NOMO-1 treated with dmso at 0.1 percent for 144 hours (cell line): ENCODE measurements around the gene SECISBP2.
"Not testable (repeated sequence)": the region's sequence is repeated elsewhere in the genome, so short reads cannot be mapped to it uniquely, and the experiment has no call there.

Experiments
- DNase-seq: peaks from one replicate; lab custom pipeline; 2025; ENCODE audit not compliant: unreplicated experiment; lab: John Stamatoyannopoulos, UW

Gene SECISBP2

DNA sequence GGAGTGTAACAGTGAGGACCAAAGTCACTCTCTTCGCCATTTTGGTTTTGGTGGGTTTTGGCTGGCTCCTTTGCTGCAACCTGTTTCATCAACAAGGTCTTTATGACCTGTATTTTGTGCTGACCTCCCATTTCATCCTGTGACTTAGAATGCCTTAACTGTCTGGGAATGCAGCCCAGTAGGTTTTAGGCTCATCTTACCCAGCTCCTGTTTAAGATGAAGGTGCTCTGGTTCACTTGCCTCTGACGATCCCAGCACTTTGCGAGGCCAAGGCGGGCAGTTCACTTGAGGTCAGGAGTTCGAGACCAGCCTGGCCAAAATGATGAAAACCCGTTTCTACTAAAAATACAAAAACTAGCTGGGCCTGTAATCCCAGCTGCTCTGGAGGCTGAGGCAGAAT lies 9.1 kb upstream of the SECISBP2 start:
- no peak for DNase-seq

DNA sequence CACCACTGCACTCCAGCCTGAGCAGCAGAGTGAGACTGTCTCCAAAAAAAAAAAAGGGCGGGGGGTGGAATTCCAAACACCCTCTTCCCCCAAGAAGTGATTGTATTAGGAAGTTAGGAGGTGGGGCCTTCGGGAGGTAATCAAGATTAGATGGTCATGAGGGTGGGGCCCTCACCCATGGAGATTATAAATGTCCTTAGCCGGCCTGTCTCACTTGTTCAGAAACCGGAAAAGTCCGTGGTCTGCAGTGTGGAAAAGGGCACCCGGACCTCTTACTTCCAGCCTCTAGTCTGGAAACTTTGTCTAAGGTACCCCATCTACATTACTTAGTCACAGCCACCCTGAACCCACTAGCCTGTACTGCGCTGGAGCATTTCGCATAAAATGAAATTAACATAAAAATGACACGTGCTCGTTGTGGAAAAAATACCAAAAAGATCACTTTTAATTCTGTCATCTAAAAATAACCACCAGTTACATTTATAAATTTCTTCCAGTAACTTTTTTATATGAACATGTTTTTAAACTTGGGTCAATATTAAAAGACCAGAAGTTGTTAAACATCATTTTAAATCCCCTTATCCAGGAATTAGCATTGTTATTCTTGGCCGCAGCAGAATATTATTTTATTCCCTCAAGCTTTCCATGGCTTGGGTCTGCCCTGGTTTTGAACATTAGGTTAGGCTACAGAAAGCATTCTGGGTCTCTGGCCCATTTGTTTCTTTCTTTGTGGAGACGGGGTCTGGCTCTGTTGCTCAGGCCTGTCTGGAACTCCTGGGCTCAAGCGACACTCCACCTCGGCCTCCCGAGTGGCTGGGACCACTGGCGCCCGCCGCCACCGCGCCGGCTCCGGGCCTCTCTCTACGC lies 8.5 kb upstream of the SECISBP2 start:
- DNase-seq = no peak

DNA sequence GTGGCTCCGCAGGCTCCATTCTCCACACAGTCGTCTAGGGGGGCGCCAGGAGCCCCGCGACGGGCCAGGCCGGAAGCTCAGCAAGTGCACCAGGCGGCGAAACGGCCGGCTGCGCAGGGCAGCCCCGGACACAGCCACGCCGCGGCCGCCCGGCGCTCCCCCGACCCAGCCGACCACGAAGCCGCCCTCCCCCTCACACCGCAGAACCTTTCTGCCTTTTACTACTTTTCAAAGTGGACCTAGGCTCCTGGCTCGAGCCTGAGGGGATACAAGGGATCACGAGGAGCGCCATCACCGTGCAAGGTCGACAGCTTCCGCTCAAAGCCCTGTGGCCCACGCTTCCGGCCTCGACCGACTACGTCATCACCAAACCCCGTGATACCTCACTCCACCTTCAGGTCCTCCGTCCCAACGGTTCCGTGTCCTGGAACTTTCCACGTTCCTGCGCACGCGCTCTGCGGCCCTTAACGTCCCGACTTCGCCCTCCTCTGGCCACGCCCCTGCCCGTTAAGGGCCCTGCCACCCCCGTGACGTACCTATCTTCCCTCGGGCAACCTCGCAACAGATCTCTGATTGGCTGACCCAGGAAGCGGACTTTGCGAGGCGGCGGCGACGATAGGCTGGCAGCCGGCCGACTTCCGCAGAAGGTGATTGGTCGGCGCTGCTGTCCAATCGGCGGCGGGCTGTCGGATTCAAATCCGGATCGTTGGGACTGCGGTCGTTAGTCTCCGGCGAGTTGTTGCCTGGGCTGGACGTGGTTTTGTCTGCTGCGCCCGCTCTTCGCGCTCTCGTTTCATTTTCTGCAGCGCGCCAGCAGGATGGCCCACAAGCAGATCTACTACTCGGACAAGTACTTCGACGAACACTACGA lies 7.6 kb upstream of the SECISBP2 start, which contains the start of gene CKS2:
Gene CKS2 (plus strand): TSS at position 721 of the 871 bp plus-strand sequence. CDS start 98 bp downstream, at position 819.
- peak; percentile 91 for DNase-seq

DNA sequence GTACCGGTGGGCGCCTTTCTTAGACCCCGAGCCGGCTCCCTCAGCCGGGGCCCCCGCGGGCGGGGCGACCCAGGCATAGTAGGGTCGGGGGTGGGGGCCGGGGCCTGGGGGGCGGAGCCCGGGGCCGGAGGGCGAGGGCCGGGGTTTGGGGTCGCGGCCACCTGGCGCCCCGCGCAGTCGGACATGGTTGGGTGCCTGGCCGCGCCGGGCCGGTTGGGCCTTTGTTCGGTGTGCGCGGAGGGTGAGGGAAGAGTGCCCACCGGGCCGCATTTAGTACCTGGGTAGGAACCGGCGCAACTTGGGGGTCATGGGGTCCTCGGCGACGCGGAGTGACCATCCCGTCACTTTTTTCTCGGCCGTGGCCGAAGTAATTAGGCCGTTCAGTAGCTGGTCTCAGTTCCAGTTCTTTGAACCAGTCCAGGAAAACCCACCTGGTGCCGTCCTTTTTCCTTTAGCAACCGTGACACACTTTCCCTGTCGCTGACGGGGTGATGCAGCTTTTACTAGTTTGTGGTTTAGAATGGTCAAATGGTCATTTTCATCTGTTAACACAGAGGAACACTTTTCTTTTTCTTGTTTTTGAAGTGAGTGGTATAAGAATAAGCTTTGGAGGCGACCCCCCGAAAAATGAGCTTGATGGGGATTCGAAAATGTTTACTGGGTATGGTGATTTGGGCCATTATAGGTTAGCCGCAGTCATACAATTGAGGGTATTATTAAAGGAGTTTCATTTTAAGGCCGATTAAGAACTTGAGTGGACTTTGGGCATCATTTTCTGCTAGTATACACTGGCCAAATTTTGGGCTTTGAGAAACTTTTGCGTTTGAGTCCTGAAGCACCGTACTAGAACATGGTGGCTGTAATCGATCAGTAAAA lies 6.7 kb upstream of the SECISBP2 start:
- DNase-seq = no peak

DNA sequence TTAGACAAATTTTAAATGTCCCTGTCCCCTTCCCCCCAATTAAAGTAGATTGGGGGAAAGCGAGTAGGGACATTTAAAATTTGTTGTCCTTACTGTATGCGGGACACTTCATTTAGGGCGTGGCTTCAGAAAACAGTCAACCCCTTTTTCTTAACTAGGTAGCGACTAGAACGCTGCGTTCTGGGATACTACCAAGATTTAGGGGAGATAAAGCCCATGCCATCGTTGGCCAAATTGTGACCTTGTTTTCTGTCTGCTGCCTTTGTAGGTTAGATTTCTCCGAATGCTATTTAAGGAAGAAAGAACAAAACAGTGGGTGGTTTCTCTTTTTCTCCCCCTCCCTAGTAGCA lies 6.1 kb upstream of the SECISBP2 start:
- no peak for DNase-seq

DNA sequence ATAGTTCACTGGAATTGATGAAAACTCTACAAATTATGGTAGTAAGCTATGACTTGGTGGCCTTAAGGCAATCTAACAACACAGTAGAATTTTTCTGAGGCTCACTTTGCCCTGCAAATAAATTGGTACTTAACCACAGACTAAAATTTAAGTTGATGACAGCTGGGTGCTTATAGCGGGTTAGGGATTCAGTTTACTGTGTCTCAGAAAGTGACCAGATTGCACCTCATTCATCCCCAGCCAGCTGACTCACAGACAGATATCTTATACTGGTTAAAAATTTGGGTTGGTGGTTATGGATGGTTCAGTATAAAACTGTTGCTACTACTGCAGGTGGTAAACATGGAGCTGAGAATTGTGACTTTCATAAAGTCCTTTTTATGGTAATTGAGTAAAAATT lies 4.5 kb upstream of the SECISBP2 start:
- DNase-seq = no peak

DNA sequence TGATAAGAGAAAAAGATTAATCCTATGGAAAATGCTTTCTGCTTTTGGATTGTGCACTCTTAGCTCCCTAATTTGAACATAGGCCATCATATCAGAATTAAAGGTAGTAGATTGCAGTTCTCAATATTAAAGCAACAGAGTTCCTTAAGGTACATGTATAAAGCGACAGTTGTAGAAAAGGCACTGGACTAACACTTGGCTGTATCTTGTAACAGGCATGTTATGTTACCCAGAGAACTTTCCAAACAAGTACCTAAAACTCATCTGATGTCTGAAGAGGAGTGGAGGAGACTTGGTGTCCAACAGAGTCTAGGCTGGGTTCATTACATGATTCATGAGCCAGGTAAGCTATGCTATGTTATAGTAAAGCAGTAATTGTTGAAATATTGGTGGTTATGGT lies 3.3 kb upstream of the SECISBP2 start:
- DNase-seq = no peak

DNA sequence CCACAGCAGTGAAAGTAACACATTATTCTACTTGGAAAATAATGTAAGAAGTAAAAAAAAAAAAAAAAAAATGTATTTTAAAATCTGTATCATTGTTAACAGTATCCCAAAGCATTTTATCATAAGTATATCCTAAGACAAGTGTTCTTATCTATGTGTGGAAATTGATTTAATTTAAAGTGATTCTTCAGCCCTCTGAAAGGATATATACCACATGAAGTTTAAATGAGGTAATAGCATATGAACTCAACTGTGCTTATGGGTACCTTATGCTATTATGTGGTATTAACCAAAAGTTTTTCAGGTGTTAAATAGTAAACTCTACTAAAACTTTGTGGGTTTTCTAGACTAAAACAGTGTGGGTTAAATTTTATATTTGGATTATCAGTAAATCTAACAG lies 2.8 kb upstream of the SECISBP2 start:
- DNase-seq = no peak

DNA sequence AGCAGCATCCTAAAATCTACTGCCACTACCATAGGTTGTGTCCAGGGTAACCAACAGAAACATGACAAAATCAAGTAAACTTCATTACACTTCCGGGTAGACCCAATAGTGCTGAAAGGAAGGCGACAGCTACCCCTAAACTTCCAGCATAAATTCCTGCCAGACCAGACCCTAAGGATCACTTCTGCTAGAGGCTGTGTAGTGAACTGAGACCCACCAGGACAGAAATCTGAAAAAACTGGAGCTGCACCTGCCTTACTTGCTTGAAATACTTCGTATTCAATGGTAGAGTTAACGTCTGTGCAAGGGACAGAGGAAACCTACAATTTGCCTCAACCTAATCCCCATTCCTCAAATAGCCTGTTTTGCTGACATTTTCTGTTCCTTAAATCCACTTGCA lies 1.0 kb upstream of the SECISBP2 start:
- DNase-seq = no peak

DNA sequence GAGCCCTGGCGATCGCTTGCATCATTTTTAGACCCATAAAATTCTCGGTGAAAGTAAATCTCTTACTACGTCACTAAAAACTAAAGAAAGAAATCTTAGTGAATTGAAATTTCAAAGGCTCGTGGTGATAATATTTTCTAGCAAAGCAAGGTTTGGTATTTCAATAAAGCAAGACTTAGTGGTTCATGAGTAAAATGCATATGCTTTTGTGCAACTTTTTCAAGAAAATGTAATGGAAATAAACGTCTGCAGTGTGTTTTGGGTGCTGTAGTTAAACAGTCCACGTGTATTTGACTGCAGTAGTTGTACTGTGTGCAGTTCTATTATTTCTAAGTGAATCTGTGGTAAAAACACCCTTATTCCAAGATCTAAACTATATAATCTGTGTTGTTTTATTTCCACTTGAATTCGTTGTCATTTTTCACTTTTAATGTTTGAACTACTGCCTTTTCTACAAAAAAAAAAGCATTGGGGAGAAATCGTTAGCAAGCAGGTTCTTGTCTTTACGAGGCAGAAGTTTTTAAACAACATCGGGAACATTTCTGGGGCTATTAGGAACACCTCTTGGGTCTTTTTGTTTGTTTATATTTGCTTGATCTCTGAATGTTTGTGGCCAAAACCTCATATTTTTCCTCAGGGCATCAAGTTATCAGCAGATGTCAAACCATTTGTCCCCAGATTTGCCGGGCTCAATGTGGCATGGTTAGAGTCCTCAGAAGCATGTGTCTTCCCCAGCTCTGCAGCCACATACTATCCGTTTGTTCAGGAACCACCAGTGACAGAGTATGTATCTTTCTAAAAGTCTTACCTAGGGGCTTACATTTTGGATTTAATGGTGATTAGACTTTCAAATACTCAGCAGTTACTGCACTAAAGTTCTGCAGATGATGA lies 960 bp downstream of the SECISBP2 start:
- DNase-seq = no peak

DNA sequence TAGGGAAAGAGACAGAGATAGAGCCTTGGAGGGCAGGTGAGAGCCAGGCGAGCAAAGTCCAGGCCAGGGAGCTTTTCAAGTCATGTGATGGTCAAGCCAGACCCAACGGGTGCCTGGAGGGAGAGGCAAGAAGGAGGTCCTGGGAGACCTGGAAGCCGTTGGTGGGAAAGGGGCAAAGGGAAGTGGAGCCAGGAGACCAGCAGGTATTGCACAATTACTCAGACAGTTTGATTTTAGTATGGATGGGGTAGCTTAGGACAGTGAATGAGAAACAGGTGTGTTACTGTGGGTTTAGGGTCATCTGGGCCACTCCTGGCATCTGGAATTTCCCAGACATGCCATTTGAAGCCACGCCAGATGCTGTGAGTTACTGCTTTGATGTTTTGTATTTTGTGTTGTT lies 5.1 kb downstream of the SECISBP2 start:
- DNase-seq = no peak

DNA sequence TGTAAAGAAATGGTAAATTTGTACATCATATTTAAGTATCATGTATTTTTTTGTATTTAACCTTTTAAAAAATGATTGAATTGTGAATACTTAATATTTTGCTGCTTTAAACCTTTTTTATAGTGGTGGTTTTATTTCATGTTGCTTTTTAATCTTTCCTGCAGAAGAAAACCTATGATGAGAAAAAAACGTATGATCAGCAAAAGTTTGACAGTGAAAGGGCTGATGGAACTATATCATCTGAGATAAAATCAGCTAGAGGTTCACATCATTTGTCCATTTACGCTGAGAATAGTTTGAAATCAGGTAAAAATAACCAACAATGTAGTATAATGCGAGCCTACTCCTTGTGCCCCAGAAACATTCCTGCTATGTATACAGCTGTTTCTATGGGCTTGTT lies 7.4 kb downstream of the SECISBP2 start:
- DNase-seq = no peak

DNA sequence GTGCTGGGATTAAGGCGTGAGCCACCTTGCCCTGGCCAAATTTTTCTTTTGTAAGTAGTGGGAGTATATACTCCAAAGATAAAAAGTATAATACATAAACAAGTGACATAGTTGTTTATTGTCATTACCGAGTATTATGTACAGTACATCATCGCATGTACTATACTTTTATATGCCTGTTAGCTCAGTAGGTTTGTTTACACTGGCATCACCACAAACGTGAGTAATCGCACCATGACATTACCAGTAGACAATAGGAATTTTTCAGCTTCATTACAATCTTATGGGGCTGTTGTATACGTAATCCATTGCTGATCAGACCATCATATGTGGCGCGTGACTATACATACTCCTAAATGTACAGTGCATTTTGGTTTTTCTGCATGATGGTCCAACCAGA lies 9.8 kb downstream of the SECISBP2 start:
- DNase-seq = no peak

DNA sequence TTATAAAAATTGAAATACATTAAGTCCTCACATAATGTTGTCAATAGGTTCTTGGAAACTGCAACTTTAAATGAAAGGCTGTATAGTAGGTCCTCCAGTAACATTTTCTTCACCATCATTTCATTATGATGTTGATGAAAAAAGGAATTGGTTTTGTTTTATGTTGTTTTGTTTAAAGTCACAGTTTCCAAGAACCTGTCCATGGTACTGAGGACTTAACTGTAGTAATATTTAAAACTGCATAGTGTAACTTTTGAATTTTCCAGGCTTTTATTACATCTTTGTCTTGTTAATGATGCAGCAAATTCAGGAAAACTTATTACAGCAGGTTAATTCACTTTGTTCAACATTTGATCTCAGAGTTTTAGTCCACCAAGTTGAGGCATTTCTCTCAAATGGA lies 11.6 kb downstream of the SECISBP2 start:
- DNase-seq = no peak

DNA sequence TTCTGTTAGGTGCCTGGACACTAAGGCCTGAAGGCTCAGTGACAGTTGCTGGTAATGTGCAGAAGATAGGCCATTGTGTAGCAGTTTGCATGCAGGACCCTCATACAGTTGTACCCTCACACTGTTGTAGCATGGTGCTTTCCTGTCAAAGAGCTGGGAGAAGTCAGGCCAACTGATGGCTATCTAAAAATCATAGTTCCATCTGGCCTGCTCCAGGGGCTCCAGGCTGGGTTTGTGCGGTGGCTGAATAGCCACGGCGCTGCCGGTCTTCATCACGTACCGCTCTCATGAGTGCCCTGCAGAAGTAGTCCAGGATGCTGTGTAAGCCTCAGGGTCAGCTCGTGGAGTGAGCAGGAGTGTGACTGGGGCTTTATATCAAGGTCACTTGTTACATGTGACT lies 12.2 kb downstream of the SECISBP2 start:
- no peak for DNase-seq

DNA sequence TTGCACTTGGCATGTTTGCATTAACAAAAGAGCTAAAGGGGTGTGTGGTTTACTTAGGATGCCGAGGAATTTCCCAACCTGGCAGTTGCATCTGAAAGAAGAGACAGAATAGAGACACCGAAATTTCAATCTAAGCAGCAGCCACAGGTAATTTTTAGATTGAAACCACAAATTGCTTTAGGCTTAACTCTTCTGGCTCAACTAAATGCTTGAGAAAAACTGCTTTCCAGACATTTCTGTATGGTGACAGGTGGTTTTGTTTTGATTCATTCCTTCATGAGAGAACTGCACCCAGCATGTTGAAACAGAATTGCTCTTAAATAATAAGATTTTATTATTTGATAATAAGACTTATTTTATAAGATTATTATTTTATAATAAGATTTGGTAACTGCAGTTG lies 21.5 kb downstream of the SECISBP2 start:
- no peak for DNase-seq

DNA sequence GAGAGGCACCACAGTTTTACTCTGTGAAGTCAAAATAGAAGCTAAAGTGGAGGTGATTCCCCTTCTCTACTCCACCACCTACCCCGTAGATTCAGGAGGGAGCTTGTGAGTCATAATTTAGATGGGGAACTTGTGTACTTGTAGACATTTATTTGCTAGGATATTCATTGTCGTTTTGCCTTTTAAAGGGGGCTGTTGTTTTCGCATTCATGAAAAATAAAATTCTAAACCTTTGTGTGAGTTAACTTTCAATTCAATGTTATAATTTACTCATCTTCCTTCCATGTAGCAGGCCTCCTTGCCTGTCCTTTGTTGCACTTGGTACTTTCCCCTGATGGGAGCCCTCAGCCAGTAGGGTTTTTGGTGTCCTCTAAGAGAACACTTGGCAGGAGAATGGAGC lies 22.0 kb downstream of the SECISBP2 start:
- no peak for DNase-seq

DNA sequence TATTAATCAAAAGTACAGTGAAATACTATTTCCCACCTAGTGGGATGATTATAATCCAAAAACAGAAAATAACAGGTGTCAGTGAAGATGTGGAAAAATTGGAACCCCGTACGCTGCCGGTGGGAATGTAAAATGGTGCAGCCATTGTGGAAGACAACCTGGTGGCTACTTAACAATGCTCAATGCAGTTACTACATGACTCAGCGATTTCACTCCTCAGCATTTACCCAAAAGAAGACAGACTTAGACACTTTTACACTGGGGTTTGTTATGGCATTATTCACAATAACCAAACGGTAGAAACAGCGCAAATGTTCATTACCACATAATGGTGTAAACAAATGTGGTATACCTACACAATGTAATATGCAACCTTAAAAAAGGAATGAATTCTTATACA lies 23.9 kb downstream of the SECISBP2 start:
- DNase-seq = no peak

DNA sequence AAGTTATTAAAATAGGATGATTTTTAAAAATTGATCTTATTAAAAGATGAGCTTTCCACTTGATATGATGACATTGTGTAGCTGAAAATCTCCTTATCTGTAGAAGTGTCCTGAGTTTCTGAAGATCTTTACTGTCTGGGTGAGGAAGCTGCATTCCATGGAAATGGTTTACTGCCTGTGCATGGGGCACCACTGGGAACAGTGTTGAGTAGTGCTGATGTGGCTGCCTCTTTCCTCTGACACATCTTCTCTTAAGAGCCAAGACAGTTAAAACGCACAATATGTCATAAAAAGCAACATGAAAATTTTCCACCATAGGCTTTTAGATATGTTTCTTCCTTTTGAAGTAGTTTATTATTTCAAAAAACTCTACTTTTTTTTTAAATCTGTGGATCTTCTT lies 24.6 kb downstream of the SECISBP2 start:
- no peak for DNase-seq

DNA sequence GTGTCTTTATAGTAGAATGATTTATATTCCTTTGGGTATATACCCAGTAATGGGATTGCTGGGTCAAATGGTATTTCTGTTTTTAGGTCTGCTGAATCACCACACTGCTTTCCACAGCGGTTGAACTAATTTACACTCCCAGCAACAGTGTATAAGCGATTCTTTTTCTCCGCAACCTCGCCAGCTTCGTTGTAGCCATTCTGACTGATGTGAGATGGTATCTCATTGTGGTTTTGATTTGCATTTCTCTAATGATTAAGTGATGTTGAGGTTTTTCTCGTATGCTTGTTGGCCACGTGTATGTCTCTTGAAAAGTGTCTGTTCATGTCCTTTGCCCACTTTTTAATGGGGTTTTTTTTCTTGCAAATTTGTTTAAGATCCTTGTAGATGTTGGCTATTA lies 25.5 kb downstream of the SECISBP2 start:
- DNase-seq = not testable (repeated sequence)
